Measurements from ENCODE around the gene AMH. TPM values are rescaled to one million over a fixed set of nuclear protein-coding genes. Genes with fewer than 3 reads are reported as not detected.

Gene AMH
- total and polyA plus RNA-seq, 2 donors (not counting 1 experiment from before 2014, with no cell fraction given): 0.03 to 0.33 TPM

DNA sequence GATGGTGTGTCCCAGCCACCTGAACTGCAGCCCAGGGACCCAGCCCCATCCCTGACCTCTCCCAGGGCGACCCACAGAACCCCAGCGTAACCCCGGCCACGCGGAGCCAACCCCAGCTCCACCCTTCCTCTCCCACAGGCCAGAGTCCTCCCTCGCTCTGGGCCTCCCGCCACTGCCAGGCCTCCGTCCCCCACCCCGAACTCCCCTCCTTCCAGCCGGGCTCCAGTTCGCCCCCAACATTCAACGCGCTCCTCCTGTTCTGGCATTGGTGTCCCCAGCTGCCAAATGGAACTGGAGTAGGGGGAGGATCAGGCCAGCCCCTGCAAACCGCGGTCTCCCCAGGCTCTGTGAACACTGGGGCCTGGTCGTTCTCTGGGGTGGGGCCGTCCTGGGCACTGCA lies 51.4 kb downstream of the AMH start:
- Histone ChIP-seq H3K27ac (ENCODE audit: insufficient read depth, low read length) (no peak overlapping the region), H3K27me3 (ENCODE audit: control insufficient read depth, insufficient read depth, low read length) (peaks cover 14% of the 10 kb centered on the region), H2AFZ (ENCODE audit: low read length) (no peak overlapping the region), H4K20me1 (ENCODE audit: control insufficient read depth, extremely low read depth, insufficient read depth, low read length) (no peaks in the 10 kb centered on the region), H3K9ac (ENCODE audit: insufficient read depth, low read length) (no peak overlapping the region), H3K79me2 (ENCODE audit: control insufficient read depth, insufficient read depth, low read length) (no peaks in the 10 kb centered on the region), H3K4me1 (ENCODE audit: control insufficient read depth, extremely low read depth, insufficient read depth, low read length) (no peaks in the 10 kb centered on the region), H3K4me3 (replicated peaks in 1 of 4; ENCODE audit: control extremely low read depth in 1 of 4, insufficient read depth in 1 of 4, low read depth in 3 of 4, low read length in 4 of 4) (no peak overlapping the region), H3K4me2 (ENCODE audit: extremely low read depth, insufficient read depth, low read length) (no peak overlapping the region), H3K36me3 (ENCODE audit: control insufficient read depth, insufficient read depth, low read length) (no peaks in the 10 kb centered on the region), H3K9me3 (ENCODE audit: control insufficient read depth, insufficient read depth, low read depth, low read length) (no peaks in the 10 kb centered on the region)
- TF ChIP-seq, protein P1, sequence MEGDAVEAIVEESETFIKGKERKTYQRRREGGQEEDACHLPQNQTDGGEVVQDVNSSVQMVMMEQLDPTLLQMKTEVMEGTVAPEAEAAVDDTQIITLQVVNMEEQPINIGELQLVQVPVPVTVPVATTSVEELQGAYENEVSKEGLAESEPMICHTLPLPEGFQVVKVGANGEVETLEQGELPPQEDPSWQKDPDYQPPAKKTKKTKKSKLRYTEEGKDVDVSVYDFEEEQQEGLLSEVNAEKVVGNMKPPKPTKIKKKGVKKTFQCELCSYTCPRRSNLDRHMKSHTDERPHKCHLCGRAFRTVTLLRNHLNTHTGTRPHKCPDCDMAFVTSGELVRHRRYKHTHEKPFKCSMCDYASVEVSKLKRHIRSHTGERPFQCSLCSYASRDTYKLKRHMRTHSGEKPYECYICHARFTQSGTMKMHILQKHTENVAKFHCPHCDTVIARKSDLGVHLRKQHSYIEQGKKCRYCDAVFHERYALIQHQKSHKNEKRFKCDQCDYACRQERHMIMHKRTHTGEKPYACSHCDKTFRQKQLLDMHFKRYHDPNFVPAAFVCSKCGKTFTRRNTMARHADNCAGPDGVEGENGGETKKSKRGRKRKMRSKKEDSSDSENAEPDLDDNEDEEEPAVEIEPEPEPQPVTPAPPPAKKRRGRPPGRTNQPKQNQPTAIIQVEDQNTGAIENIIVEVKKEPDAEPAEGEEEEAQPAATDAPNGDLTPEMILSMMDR (conservative IDR thresholded peaks at IDR 0.05 in 1 of 2, IDR thresholded peaks at IDR 0.05 in 1 of 2; ENCODE audit: low read depth in 1 of 2, low read length in 2 of 2): no peak
- no peak for TF ChIP-seq EZH2 (IDR thresholded peaks at IDR 0.05; ENCODE audit: low read length, missing control alignments)
- DNase-seq (ENCODE audit: low read depth in 2 of 2): no peak

Other genes with a start within 250 kb of the AMH start
- 54.7 and 70.2 TPM in 2 replicates for gene BTBD2, start 233.6 kb upstream of the AMH start, total RNA-seq
- 14.0 and 19.1 TPM in 2 replicates for gene BTBD2, start 233.6 kb upstream of the AMH start, polyA plus RNA-seq
- gene MKNK2, start 198.1 kb upstream of the AMH start, total RNA-seq: 367 and 409 TPM in 2 replicates
- gene MKNK2, start 198.1 kb upstream of the AMH start, polyA plus RNA-seq: 21.0 and 24.7 TPM in 2 replicates
- 12.8 and 17.2 TPM in 2 replicates for gene MOB3A, start 153.0 kb upstream of the AMH start, total RNA-seq
- 34.8 and 37.5 TPM in 2 replicates for gene MOB3A, start 153.0 kb upstream of the AMH start, polyA plus RNA-seq
- 0.26 and 1.3 TPM in 2 replicates for gene IZUMO4, start 152.4 kb upstream of the AMH start, total RNA-seq
- gene IZUMO4, start 152.4 kb upstream of the AMH start, polyA plus RNA-seq: 0.56 and 0.77 TPM in 2 replicates
- 88.9 and 99.9 TPM in 2 replicates for gene AP3D1, start 97.8 kb upstream of the AMH start, total RNA-seq
- gene AP3D1, start 97.8 kb upstream of the AMH start, polyA plus RNA-seq: 68.0 and 103 TPM in 2 replicates
- 2.8 and 3.1 TPM in 2 replicates for gene DOT1L, start 85.4 kb upstream of the AMH start, total RNA-seq
- gene DOT1L, start 85.4 kb upstream of the AMH start, polyA plus RNA-seq: 5.4 and 7.3 TPM in 2 replicates
- 46.0 and 61.3 TPM in 2 replicates for gene PLEKHJ1, start 13.0 kb upstream of the AMH start, total RNA-seq
- 34.9 and 41.3 TPM in 2 replicates for gene PLEKHJ1, start 13.0 kb upstream of the AMH start, polyA plus RNA-seq
- gene SF3A2, start 12.5 kb upstream of the AMH start, total RNA-seq: 23.1 and 31.5 TPM in 2 replicates
- 11.1 and 14.8 TPM in 2 replicates for gene SF3A2, start 12.5 kb upstream of the AMH start, polyA plus RNA-seq
- not detected in 2 replicates for gene JSRP1, start 7.1 kb downstream of the AMH start, total RNA-seq
- gene JSRP1, start 7.1 kb downstream of the AMH start, polyA plus RNA-seq: not detected in 2 replicates
- not detected in 2 replicates for gene PEAK3, start 32.9 kb downstream of the AMH start, total RNA-seq
- gene PEAK3, start 32.9 kb downstream of the AMH start, polyA plus RNA-seq: not detected in 2 replicates
- gene LINGO3, start 58.8 kb downstream of the AMH start, total RNA-seq: not detected in 2 replicates
- gene LINGO3, start 58.8 kb downstream of the AMH start, polyA plus RNA-seq: not detected in 2 replicates
- gene LSM7, start 79.3 kb downstream of the AMH start, total RNA-seq: 43.1 and 61.6 TPM in 2 replicates
- 182 and 233 TPM in 2 replicates for gene LSM7, start 79.3 kb downstream of the AMH start, polyA plus RNA-seq
- 18.0 and 23.8 TPM in 2 replicates for gene SPPL2B, start 79.4 kb downstream of the AMH start, total RNA-seq
- 10.7 and 16.0 TPM in 2 replicates for gene SPPL2B, start 79.4 kb downstream of the AMH start, polyA plus RNA-seq
- under 0.01 TPM in 1 of 2 replicates, not detected in the other for gene TMPRSS9, start 110.9 kb downstream of the AMH start, total RNA-seq
- gene TMPRSS9, start 110.9 kb downstream of the AMH start, polyA plus RNA-seq: not detected in 2 replicates
- 23.9 and 27.6 TPM in 2 replicates for gene TIMM13, start 178.3 kb downstream of the AMH start, total RNA-seq
- 14.1 and 19.5 TPM in 2 replicates for gene TIMM13, start 178.3 kb downstream of the AMH start, polyA plus RNA-seq
- 47.0 and 56.3 TPM in 2 replicates for gene LMNB2, start 207.6 kb downstream of the AMH start, total RNA-seq
- 41.6 and 94.8 TPM in 2 replicates for gene LMNB2, start 207.6 kb downstream of the AMH start, polyA plus RNA-seq
- 16.4 and 32.5 TPM in 2 replicates for gene GADD45B, start 226.8 kb downstream of the AMH start, total RNA-seq
- 61.7 and 72.8 TPM in 2 replicates for gene GADD45B, start 226.8 kb downstream of the AMH start, polyA plus RNA-seq

All from fibroblast of lung (primary cell).